ENCODE results near the gene SETD4.
A peak's percentile ranks its signal among the peaks of the same experiment; 100 is the strongest.
"Not testable (repeated sequence)": the region's sequence is repeated elsewhere in the genome, so short reads cannot be mapped to it uniquely, and the experiment has no call there.

SETD4 gene

GRCh38 chr21:36100971-36101641, 40.8 kb upstream of the SETD4 start:
- peak overlapping the region; percentile 97 for H3K27ac ChIP-seq

GRCh38 chr21:36099695-36100211, 39.4 kb upstream of the SETD4 start:
- H3K36me3 ChIP-seq; H3K27me3 ChIP-seq (ENCODE audit: insufficient read depth, low read depth, severe bottlenecking): not testable (repeated sequence)
- Histone ChIP-seq H3K4me3 (ENCODE audit: low read depth, low read length) (peak overlapping the region; percentile 44), H3K9me3 (ENCODE audit: severe bottlenecking) (peaks cover 15% of the 10 kb centered on the region), H3K27ac (peak overlapping the region; percentile 97)
- DNase-seq: peak; percentile 78

More at GRCh38 chr21:36100971-36101641, 40.8 kb upstream of the SETD4 start:
- H3K9me3 ChIP-seq (ENCODE audit: severe bottlenecking): peaks cover 12% of the 10 kb centered on the region
- no peaks in the 10 kb centered on the region for H3K27me3 ChIP-seq (ENCODE audit: insufficient read depth, low read depth, severe bottlenecking)
- DNase-seq: peak; percentile 62
- H3K4me3 ChIP-seq (ENCODE audit: low read depth, low read length): peak overlapping the region; percentile 44
- no peak for TF ChIP-seq CTCF (IDR thresholded peaks at IDR 0.05; ENCODE audit: low read depth, low read length)
- H3K36me3 ChIP-seq: no peaks in the 10 kb centered on the region

GRCh38 chr21:36099000-36099399, 38.7 kb upstream of the SETD4 start:
- H3K36me3 ChIP-seq: no peaks in the 10 kb centered on the region
- H3K9me3 ChIP-seq (ENCODE audit: severe bottlenecking): peaks cover 23% of the 10 kb centered on the region
- peak overlapping the region; percentile 97 for H3K27ac ChIP-seq
- no peak for TF ChIP-seq CTCF (IDR thresholded peaks at IDR 0.05; ENCODE audit: low read depth, low read length)
- peak; percentile 85 for DNase-seq
- H3K4me3 ChIP-seq (ENCODE audit: low read depth, low read length): peak overlapping the region; percentile 5
- H3K27me3 ChIP-seq (ENCODE audit: insufficient read depth, low read depth, severe bottlenecking): no peaks in the 10 kb centered on the region

- no peak for DNase-seq
- H3K27ac ChIP-seq: peak overlapping the region; percentile 97
- H3K36me3 ChIP-seq: no peaks in the 10 kb centered on the region
- TF ChIP-seq CTCF (IDR thresholded peaks at IDR 0.05; ENCODE audit: low read depth, low read length): no peak
- H3K4me3 ChIP-seq (ENCODE audit: low read depth, low read length): no peak overlapping the region
- no peaks in the 10 kb centered on the region for H3K27me3 ChIP-seq (ENCODE audit: insufficient read depth, low read depth, severe bottlenecking)
- H3K9me3 ChIP-seq (ENCODE audit: severe bottlenecking): peaks cover 26% of the 10 kb centered on the region
These were observed 37.8 kb upstream of the SETD4 start for GRCh38 chr21:36098182-36098532.

- no peak for TF ChIP-seq CTCF (IDR thresholded peaks at IDR 0.05; ENCODE audit: low read depth, low read length)
- DNase-seq: no peak
- H3K9me3 ChIP-seq (ENCODE audit: severe bottlenecking): peaks cover 26% of the 10 kb centered on the region
- H3K4me3 ChIP-seq (ENCODE audit: low read depth, low read length): no peak overlapping the region
- H3K27ac ChIP-seq: peak overlapping the region; percentile 97
- no peaks in the 10 kb centered on the region for H3K27me3 ChIP-seq (ENCODE audit: insufficient read depth, low read depth, severe bottlenecking)
- H3K36me3 ChIP-seq: no peaks in the 10 kb centered on the region
These were observed 37.3 kb upstream of the SETD4 start for GRCh38 chr21:36097427-36098181.
